Peyer's patch (tissue), 4 donors: ENCODE data around the gene TRERF1.

ENCODE experiments used
- POLR2A ChIP-seq, 2 donors: fragments of 450-650 bp; IDR thresholded peaks; one replicate each; pipeline ENCODE4 v1.5.1; 2017; ENCODE audit warnings: antibody characterized with exemption in 2 of 2, mild to moderate bottlenecking in 2 of 2, moderate library complexity in 2 of 2
- TF ChIP-seq, protein P1 (sequence below), 6 experiments: fragments of 450-650 bp in 4 of 6; fragments of 200-600 bp in 2 of 6; sonication (generic) in 1 of 6; IDR thresholded peaks; one replicate each; pipeline ENCODE4 v1.5.1; 2017 to 2019; ENCODE audit warnings: antibody characterized with exemption in 6 of 6, mild to moderate bottlenecking in 3 of 6, moderate library complexity in 1 of 6

DNA sequence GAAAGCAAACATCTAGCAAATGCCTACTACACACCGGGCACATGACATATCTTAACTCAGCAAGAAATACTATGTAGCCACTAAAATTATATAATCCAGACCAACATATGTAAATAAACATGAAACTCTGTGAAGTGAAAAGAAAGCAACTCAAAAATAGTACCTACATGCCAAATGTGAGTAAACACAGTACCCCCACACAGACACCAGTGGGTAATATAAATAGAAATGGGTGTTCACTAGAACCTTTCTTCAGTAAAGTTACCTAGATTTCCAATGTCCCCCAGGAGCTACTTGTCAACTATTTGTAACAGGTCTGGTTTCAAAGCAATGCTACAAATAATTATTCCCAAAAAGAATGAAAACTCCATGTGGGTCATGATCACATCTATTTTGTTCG lies 25.5 kb downstream of the TRERF1 start:
- TF ChIP-seq POLR2A (IDR thresholded peaks at IDR 0.05) = no peak
- TF ChIP-seq, protein P1, sequence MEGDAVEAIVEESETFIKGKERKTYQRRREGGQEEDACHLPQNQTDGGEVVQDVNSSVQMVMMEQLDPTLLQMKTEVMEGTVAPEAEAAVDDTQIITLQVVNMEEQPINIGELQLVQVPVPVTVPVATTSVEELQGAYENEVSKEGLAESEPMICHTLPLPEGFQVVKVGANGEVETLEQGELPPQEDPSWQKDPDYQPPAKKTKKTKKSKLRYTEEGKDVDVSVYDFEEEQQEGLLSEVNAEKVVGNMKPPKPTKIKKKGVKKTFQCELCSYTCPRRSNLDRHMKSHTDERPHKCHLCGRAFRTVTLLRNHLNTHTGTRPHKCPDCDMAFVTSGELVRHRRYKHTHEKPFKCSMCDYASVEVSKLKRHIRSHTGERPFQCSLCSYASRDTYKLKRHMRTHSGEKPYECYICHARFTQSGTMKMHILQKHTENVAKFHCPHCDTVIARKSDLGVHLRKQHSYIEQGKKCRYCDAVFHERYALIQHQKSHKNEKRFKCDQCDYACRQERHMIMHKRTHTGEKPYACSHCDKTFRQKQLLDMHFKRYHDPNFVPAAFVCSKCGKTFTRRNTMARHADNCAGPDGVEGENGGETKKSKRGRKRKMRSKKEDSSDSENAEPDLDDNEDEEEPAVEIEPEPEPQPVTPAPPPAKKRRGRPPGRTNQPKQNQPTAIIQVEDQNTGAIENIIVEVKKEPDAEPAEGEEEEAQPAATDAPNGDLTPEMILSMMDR (IDR thresholded peaks at IDR 0.05) = no peak
